Measurements from ENCODE around the gene RNASE11.

The RNASE11 gene

DNA sequence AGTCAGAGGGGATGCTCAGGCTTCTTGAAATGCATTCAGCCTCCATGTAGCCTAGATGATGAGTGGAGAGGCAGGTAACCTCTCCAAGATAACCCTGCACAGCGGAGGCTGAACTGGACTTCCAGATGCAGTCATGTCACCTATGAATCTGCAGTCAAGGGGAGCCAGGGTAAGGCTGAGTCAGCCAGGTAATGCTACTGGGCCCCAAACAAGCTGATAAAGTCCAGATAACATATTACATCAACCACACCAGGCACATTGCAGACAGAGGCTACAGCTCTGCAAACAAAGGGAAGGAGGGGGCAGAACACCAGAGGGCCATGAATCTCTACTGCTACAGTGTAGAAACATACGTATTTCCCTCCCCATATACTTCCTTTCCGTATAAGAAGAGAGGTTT is 40.9 kb downstream of the RNASE11 start:
- DNase-seq (no peak), ATAC-seq (ENCODE audit: insufficient read depth, low read depth) (no peak)
- H2AFZ ChIP-seq (ENCODE audit: low read depth, low read length) = no peak overlapping the region

GRCh38 chr14:20539906-20540305 is 47.9 kb downstream of the RNASE11 start:
- DNase-seq = no peak

More for the DNA sequence above, 40.9 kb downstream of the RNASE11 start:
- no peak for TF ChIP-seq EZH2 (IDR thresholded peaks at IDR 0.05; ENCODE audit: borderline replicate concordance, low read depth, low read length, severe bottlenecking)
- TF ChIP-seq, protein P1, sequence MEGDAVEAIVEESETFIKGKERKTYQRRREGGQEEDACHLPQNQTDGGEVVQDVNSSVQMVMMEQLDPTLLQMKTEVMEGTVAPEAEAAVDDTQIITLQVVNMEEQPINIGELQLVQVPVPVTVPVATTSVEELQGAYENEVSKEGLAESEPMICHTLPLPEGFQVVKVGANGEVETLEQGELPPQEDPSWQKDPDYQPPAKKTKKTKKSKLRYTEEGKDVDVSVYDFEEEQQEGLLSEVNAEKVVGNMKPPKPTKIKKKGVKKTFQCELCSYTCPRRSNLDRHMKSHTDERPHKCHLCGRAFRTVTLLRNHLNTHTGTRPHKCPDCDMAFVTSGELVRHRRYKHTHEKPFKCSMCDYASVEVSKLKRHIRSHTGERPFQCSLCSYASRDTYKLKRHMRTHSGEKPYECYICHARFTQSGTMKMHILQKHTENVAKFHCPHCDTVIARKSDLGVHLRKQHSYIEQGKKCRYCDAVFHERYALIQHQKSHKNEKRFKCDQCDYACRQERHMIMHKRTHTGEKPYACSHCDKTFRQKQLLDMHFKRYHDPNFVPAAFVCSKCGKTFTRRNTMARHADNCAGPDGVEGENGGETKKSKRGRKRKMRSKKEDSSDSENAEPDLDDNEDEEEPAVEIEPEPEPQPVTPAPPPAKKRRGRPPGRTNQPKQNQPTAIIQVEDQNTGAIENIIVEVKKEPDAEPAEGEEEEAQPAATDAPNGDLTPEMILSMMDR (IDR thresholded peaks at IDR 0.05; ENCODE audit: borderline replicate concordance, extremely low read depth, low read length, poor library complexity, severe bottlenecking) = no peak
- no peak overlapping the region for H3K27ac ChIP-seq (ENCODE audit: low read length)
- no peak overlapping the region for H3K4me3 ChIP-seq (ENCODE audit: low read depth in 1 of 2, low read length in 2 of 2)
- H3K9me3 ChIP-seq (ENCODE audit: insufficient read depth, low read length, severe bottlenecking) = no peaks in the 10 kb centered on the region
- H4K20me1 ChIP-seq (ENCODE audit: insufficient read depth, low read length) = no peaks in the 10 kb centered on the region
- H3K79me2 ChIP-seq (ENCODE audit: insufficient read depth, low read length) = no peaks in the 10 kb centered on the region
- no peaks in the 10 kb centered on the region for H3K36me3 ChIP-seq (ENCODE audit: insufficient read depth, low read length)
- H3K4me1 ChIP-seq (ENCODE audit: insufficient read depth, low read length) = no peaks in the 10 kb centered on the region
- H3K4me2 ChIP-seq (ENCODE audit: insufficient read depth, low read length) = no peak overlapping the region
- peaks cover 7% of the 10 kb centered on the region for H3K27me3 ChIP-seq (ENCODE audit: insufficient read depth, low read length, poor library complexity)
- H3K9ac ChIP-seq (ENCODE audit: low read depth, low read length) = no peak overlapping the region

More at GRCh38 chr14:20539906-20540305, 47.9 kb downstream of the RNASE11 start:
- no peak overlapping the region for H3K4me3 ChIP-seq (ENCODE audit: low read depth in 1 of 2, low read length in 2 of 2)
- H3K4me1 ChIP-seq (ENCODE audit: insufficient read depth, low read length) = no peaks in the 10 kb centered on the region
- no peak for TF ChIP-seq EZH2 (IDR thresholded peaks at IDR 0.05; ENCODE audit: borderline replicate concordance, low read depth, low read length, severe bottlenecking)
- TF ChIP-seq, protein P1 (IDR thresholded peaks at IDR 0.05; ENCODE audit: borderline replicate concordance, extremely low read depth, low read length, poor library complexity, severe bottlenecking) = no peak
- no peak overlapping the region for H3K27ac ChIP-seq (ENCODE audit: low read length)
- no peaks in the 10 kb centered on the region for H3K9me3 ChIP-seq (ENCODE audit: insufficient read depth, low read length, severe bottlenecking)
- H3K36me3 ChIP-seq (ENCODE audit: insufficient read depth, low read length) = no peaks in the 10 kb centered on the region
- H3K9ac ChIP-seq (ENCODE audit: low read depth, low read length) = no peak overlapping the region
- no peak for ATAC-seq (ENCODE audit: insufficient read depth, low read depth)
- no peak overlapping the region for H3K4me2 ChIP-seq (ENCODE audit: insufficient read depth, low read length)
- no peaks in the 10 kb centered on the region for H3K79me2 ChIP-seq (ENCODE audit: insufficient read depth, low read length)
- H4K20me1 ChIP-seq (ENCODE audit: insufficient read depth, low read length) = no peaks in the 10 kb centered on the region
- no peaks in the 10 kb centered on the region for H3K27me3 ChIP-seq (ENCODE audit: insufficient read depth, low read length, poor library complexity)
- H2AFZ ChIP-seq (ENCODE audit: low read depth, low read length) = no peak overlapping the region
